HepG2 (cell line): Measurements from ENCODE around the gene HPS4. TPM values are rescaled to one million over a fixed set of nuclear protein-coding genes. Genes with fewer than 3 reads are reported as not detected.

Experiments used
- ERF ChIP-seq: IDR thresholded peaks from 2 replicates; pipeline ENCODE4 v1.6.1; 2018; ENCODE audit warnings: missing biosample characterization, missing genetic modification reagents
- FOXK1 ChIP-seq: sonication (generic); formaldehyde crosslinking; IDR thresholded peaks from 2 replicates; pipeline ENCODE4 v1.4.0; 2020; ENCODE audit warnings: low read depth, missing genetic modification reagents, borderline replicate concordance
- GATAD1 ChIP-seq: IDR thresholded peaks from 2 replicates; pipeline ENCODE4 v1.6.1; 2016; ENCODE audit warnings: missing genetic modification reagents, missing compliant biosample characterization
- GPBP1L1 ChIP-seq: sonication (generic); formaldehyde crosslinking; IDR thresholded peaks from 2 replicates; pipeline ENCODE4 v1.5.0; 2020; ENCODE audit warnings: mild to moderate bottlenecking, missing genetic modification reagents
- MEIS2 ChIP-seq: sonication (generic); formaldehyde crosslinking; IDR thresholded peaks from 2 replicates; pipeline ENCODE4 v1.9.0; 2021; ENCODE audit warnings: mild to moderate bottlenecking, missing genetic modification reagents
- MNT ChIP-seq: fragments of 450-650 bp; IDR thresholded peaks from 2 replicates; pipeline ENCODE4 v1.6.1; 2016
- SP2 ChIP-seq: sonication (generic); formaldehyde crosslinking; IDR thresholded peaks from 2 replicates; pipeline ENCODE4 v1.5.1; 2020; ENCODE audit warnings: mild to moderate bottlenecking, missing genetic modification reagents
- SRSF9 ChIP-seq: fragments of 200-400 bp; formaldehyde crosslinking; IDR thresholded peaks from 2 replicates; pipeline ENCODE4 v1.6.1; 2018; ENCODE audit warnings: borderline replicate concordance, mild to moderate bottlenecking, low read depth, low read length; ENCODE audit not compliant: insufficient read depth, poor library complexity, severe bottlenecking
- TRAFD1 ChIP-seq: sonication (generic); formaldehyde crosslinking; IDR thresholded peaks from 2 replicates; pipeline ENCODE4 v1.5.1; 2020; ENCODE audit warnings: missing genetic modification reagents, mild to moderate bottlenecking, borderline replicate concordance
- ZBTB7A ChIP-seq: sonication (generic); formaldehyde crosslinking; IDR thresholded peaks from 2 replicates; pipeline ENCODE4 v1.8.0; 2022; ENCODE audit warnings: mild to moderate bottlenecking, missing genetic modification reagents
- ZFP91 ChIP-seq: sonication (generic); formaldehyde crosslinking; IDR thresholded peaks from 2 replicates; pipeline ENCODE4 v1.9.0; 2022; ENCODE audit warnings: missing genetic modification reagents, mild to moderate bottlenecking, borderline replicate concordance
- ZFX ChIP-seq: sonication (generic); formaldehyde crosslinking; IDR thresholded peaks from 2 replicates; pipeline ENCODE4 v1.4.0; 2020; ENCODE audit warnings: mild to moderate bottlenecking, low read depth, missing genetic modification reagents, moderate library complexity
- ZMYM4 ChIP-seq: sonication (generic); formaldehyde crosslinking; IDR thresholded peaks from 2 replicates; pipeline ENCODE4 v1.8.1; 2023; ENCODE audit warnings: mild to moderate bottlenecking, missing genetic modification reagents
- ZNF224 ChIP-seq: sonication (generic); formaldehyde crosslinking; IDR thresholded peaks from 2 replicates; pipeline ENCODE4 v1.5.0; 2020; ENCODE audit warnings: mild to moderate bottlenecking, missing genetic modification reagents
- ZNF710 ChIP-seq: sonication (generic); formaldehyde crosslinking; IDR thresholded peaks from 2 replicates; pipeline ENCODE4 v1.5.0; 2020; ENCODE audit warnings: mild to moderate bottlenecking, missing genetic modification reagents, borderline replicate concordance
- ZNF724P ChIP-seq: sonication (generic); formaldehyde crosslinking; IDR thresholded peaks from 2 replicates; pipeline ENCODE4 v1.8.0; 2022; ENCODE audit warnings: missing genetic modification reagents, borderline replicate concordance
- ZZZ3 ChIP-seq: sonication (generic); formaldehyde crosslinking; IDR thresholded peaks from 2 replicates; pipeline ENCODE4 v1.4.0; 2020; ENCODE audit warnings: missing genetic modification reagents, mild to moderate bottlenecking, borderline replicate concordance
- polyA plus RNA-seq, 8 experiments: library from polyadenylated mRNA; depleted of rRNA in 3 of 8; stranded (reverse) in 7 of 8; unstranded in 1 of 8; fragments of >200 nt; fragmentation: Illumina TruSeq in 4 of 8; extraction: Trizol in 4 of 8; gene quantifications; 2 replicates each; pipeline versions ENCODE4 v1.2.1 to v1.2.3, GENCODE V29; 2011 to 2016; ENCODE audit warnings: low read depth in 4 of 8, missing spikeins in 1 of 8, mixed read lengths in 1 of 8; ENCODE audit not compliant: insufficient read depth in 1 of 8
- total RNA-seq, 5 experiments: library from RNA; depleted of rRNA; stranded (reverse); fragments of >200 nt; fragmentation: Illumina TruSeq; extraction: Trizol; gene quantifications; 2 replicates each; pipeline ENCODE4 v1.2.3, GENCODE V29; 2016; ENCODE audit warnings: low read depth in 1 of 5

Gene HPS4
- total and polyA plus RNA-seq, 2 of the 13 experiments (the other 11 are each of a cell fraction or from before 2014, with no cell fraction given) = 27.4 to 34.0 TPM

- peak; percentile 39; the same call in 1 of the 2 replicates for TF ChIP-seq ZNF724P (CRISPR knock-in tag)
- peak; percentile 54 for TF ChIP-seq SP2 (CRISPR knock-in tag)
- TF ChIP-seq SRSF9 = no peak
- peak; percentile 67; the same call in 1 of the 2 replicates for TF ChIP-seq ZBTB7A (CRISPR knock-in tag)
- TF ChIP-seq FOXK1 (CRISPR knock-in tag) = peak; percentile 96
- TF ChIP-seq ERF (CRISPR knock-in tag) = peak; percentile 86
- TF ChIP-seq GATAD1 (CRISPR knock-in tag) = peak; percentile 100
- TF ChIP-seq ZFX (CRISPR knock-in tag) = peak; percentile 94
- TF ChIP-seq ZZZ3 (CRISPR knock-in tag) = peak; percentile 94; the same call in 1 of the 2 replicates
- peak; percentile 60; the same call in 1 of the 2 replicates for TF ChIP-seq MEIS2 (CRISPR knock-in tag)
- TF ChIP-seq ZMYM4 = peak; percentile 88
- no peak for TF ChIP-seq TRAFD1 (CRISPR knock-in tag)
- TF ChIP-seq ZNF710 (CRISPR knock-in tag) = peak; percentile 72; the same call in 1 of the 2 replicates
- 0 out of 2 replicates have a peak, but pooled peaks have one; percentile 66 for TF ChIP-seq ZNF224 (CRISPR knock-in tag)
- peak; percentile 86 for TF ChIP-seq ZFP91 (CRISPR knock-in tag)
- no peak for TF ChIP-seq GPBP1L1 (CRISPR knock-in tag)
- TF ChIP-seq MNT = peak; percentile 74
These were observed 28.7 kb upstream of the HPS4 start, which contains the start of gene TFIP11 (continued) for GRCh38 chr22:26512149-26512793.
